ENCODE data around the gene SNTN.

SNTN gene

GRCh38 chr3:63709576-63709975 is 57.1 kb downstream of the SNTN start:
- TF ChIP-seq POLR2A (IDR thresholded peaks at IDR 0.05; ENCODE audit: extremely low read depth, insufficient read length) (no peak), MYC (IDR thresholded peaks at IDR 0.05; ENCODE audit: low read depth, low read length) (no peak), MAX (IDR thresholded peaks at IDR 0.05; ENCODE audit: low read depth, low read length) (no peak), CTCF (IDR thresholded peaks at IDR 0.05; ENCODE audit: low read depth, low read length) (no peak)
- no peak overlapping the region for H3K4me3 ChIP-seq (ENCODE audit: low read depth, low read length)
- no peak for DNase-seq (ENCODE audit: low read depth)
